Immature natural killer cell (primary cell): ENCODE measurements around the gene AMN. TPM values are rescaled to one million over a fixed set of nuclear protein-coding genes. Genes with fewer than 3 reads are reported as not detected.
A peak's percentile ranks its signal among the peaks of the same experiment; 100 is the strongest.

Experiments
- DNase-seq, 3 donors: peaks; one replicate each; pipeline ENCODE4 v3.0.0; 2022; ENCODE audit warnings: mixed read lengths in 1 of 3
- H3K27ac Mint-ChIP-seq, 6 donors: one replicate each; pipeline ENCODE4 v1.8.0; 2020; ENCODE audit warnings: mixed read lengths in 6 of 6, mild to moderate bottlenecking in 5 of 6, inconsistent platforms in 4 of 6, moderate library complexity in 3 of 6
- H3K27me3 Mint-ChIP-seq, 3 donors: one replicate each; pipeline ENCODE4 v1.8.0; 2020 to 2021; ENCODE audit warnings: low read depth in 3 of 3, mild to moderate bottlenecking in 3 of 3, mixed read lengths in 3 of 3, moderate library complexity in 3 of 3, inconsistent platforms in 1 of 3
- H3K36me3 Mint-ChIP-seq, 3 donors: one replicate each; pipeline ENCODE4 v1.8.0; 2020; ENCODE audit warnings: mixed read lengths in 3 of 3, inconsistent platforms in 2 of 3, mild to moderate bottlenecking in 2 of 3
- H3K4me1 Mint-ChIP-seq, 2 donors: one replicate each; pipeline ENCODE4 v1.8.0; 2020; ENCODE audit warnings: inconsistent platforms in 2 of 2, mild to moderate bottlenecking in 2 of 2, mixed read lengths in 2 of 2, moderate library complexity in 1 of 2
- H3K4me3 Mint-ChIP-seq, 5 donors: one replicate each; pipeline ENCODE4 v1.8.0; 2020; ENCODE audit warnings: mild to moderate bottlenecking in 5 of 5, mixed read lengths in 5 of 5, inconsistent platforms in 3 of 5, moderate library complexity in 3 of 5
- H3K9me3 Mint-ChIP-seq, 6 donors: one replicate each; pipeline ENCODE4 v1.8.0; 2020; ENCODE audit warnings: mild to moderate bottlenecking in 6 of 6, mixed read lengths in 6 of 6, inconsistent platforms in 4 of 6, moderate library complexity in 3 of 6
- polyA plus RNA-seq, 3 donors: library from polyadenylated mRNA; unstranded; fragments of 300-500 nt; fragmentation: Illumina TruSeq; gene quantifications; one replicate each; pipeline ENCODE4 v1.2.3, GENCODE V29; 2021

Gene AMN
- polyA plus RNA-seq, 3 donors from 2014 or later: 0.52 to 1.2 TPM; not detected in 1

- H3K27ac Mint-ChIP-seq: peak overlapping the region in 2 of 6 donors; percentile 5 to 19
These were observed 19.8 kb upstream of the AMN start for GRCh38 chr14:102902523-102903247.

GRCh38 chr14:102903248-102903888 is 19.1 kb upstream of the AMN start:
- Mint-ChIP-seq H3K4me3 (no peak overlapping the region), H3K27me3 (peaks cover 0 to 2% (median 2%) of the 10 kb centered on the region in 3 donors), H3K36me3 (peaks cover 8 to 24% (median 21%) of the 10 kb centered on the region in 3 donors), H3K4me1 (peaks cover 33 to 35% of the 10 kb centered on the region in 2 donors), H3K9me3 (no peaks in the 10 kb centered on the region), H3K27ac (peak overlapping the region in 3 of 6 donors; percentile 46 to 65 (median 53))
- DNase-seq: no peak

More at GRCh38 chr14:102902523-102903247, 19.8 kb upstream of the AMN start:
- Mint-ChIP-seq H3K4me3 (no peak overlapping the region), H3K27me3 (peaks cover 0 to 2% (median 2%) of the 10 kb centered on the region in 3 donors), H3K36me3 (peaks cover 12 to 27% (median 20%) of the 10 kb centered on the region in 3 donors), H3K9me3 (no peaks in the 10 kb centered on the region), H3K4me1 (peaks cover 33 to 35% of the 10 kb centered on the region in 2 donors)
- no peak for DNase-seq

DNA sequence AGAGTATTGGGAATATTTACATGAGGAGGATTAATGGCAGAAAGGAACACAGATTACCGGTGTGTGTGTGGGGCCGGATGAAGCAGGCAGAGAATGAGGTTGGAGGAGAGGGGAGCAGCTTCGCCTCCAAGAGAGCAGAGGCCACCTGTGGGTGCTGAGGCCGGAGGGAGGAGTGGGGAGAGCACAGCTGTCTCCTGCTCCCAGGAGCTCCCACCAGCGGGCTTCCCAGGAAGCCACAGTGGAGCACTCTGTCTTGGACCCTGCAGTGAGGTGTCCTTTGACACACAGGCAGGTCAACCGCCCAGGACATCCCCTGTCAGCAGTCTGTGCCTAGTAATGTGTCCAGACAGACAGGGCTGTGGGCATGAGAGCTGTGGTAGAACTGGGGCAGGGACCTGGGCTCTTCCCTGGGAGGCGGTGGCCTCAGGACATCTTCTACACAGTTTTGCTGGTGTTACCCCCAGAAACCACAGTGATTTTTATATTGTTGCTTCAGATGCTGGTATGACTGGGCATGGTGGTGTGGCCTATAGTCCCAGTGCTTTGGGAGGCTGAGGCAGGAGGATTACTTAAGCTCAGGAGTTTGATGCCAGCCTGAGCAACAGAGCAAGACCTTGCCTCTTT is 18.5 kb upstream of the AMN start:
- Mint-ChIP-seq H3K36me3 (peaks cover 4 to 19% (median 17%) of the 10 kb centered on the region in 3 donors), H3K9me3 (no peaks in the 10 kb centered on the region), H3K4me1 (peaks cover 33 to 35% of the 10 kb centered on the region in 2 donors), H3K27me3 (peaks cover 0 to 2% (median 0%) of the 10 kb centered on the region in 3 donors), H3K4me3 (no peak overlapping the region), H3K27ac (peak overlapping the region in 2 of 6 donors; percentile 46 to 65)
- DNase-seq: no peak

DNA sequence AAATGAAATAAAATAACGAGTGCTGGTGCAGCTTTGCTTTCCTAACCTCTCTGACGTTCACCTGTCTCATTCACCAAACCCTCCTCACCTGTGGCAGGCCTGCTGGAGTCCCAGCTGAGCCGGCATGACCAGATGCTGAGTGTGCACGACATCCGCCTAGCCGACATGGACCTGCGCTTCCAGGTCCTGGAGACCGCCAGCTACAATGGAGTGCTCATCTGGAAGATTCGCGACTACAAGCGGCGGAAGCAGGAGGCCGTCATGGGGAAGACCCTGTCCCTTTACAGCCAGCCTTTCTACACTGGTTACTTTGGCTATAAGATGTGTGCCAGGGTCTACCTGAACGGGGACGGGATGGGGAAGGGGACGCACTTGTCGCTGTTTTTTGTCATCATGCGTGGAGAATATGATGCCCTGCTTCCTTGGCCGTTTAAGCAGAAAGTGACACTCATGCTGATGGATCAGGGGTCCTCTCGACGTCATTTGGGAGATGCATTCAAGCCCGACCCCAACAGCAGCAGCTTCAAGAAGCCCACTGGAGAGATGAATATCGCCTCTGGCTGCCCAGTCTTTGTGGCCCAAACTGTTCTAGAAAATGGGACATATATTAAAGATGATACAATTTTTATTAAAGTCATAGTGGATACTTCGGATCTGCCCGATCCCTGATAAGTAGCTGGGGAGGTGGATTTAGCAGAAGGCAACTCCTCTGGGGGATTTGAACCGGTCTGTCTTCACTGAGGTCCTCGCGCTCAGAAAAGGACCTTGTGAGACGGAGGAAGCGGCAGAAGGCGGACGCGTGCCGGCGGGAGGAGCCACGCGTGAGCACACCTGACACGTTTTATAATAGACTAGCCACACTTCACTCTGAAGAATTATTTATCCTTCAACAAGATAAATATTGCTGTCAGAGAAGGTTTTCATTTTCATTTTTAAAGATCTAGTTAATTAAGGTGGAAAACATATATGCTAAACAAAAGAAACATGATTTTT is 17.1 kb upstream of the AMN start:
- Mint-ChIP-seq H3K4me1 (peaks cover 33 to 34% of the 10 kb centered on the region in 2 donors), H3K4me3 (no peak overlapping the region), H3K27ac (no peak overlapping the region), H3K27me3 (no peaks in the 10 kb centered on the region), H3K36me3 (peaks cover 4 to 14% (median 13%) of the 10 kb centered on the region in 3 donors), H3K9me3 (no peaks in the 10 kb centered on the region)
- DNase-seq: no peak

- peaks cover 4 to 14% (median 13%) of the 10 kb centered on the region in 3 donors for H3K36me3 Mint-ChIP-seq
- H3K27ac Mint-ChIP-seq: no peak overlapping the region
- DNase-seq: no peak
- H3K9me3 Mint-ChIP-seq: no peaks in the 10 kb centered on the region
- no peaks in the 10 kb centered on the region for H3K27me3 Mint-ChIP-seq
- H3K4me3 Mint-ChIP-seq: no peak overlapping the region
- H3K4me1 Mint-ChIP-seq: peaks cover 21% of the 10 kb centered on the region in 2 donors
These were observed 15.7 kb upstream of the AMN start for GRCh38 chr14:102906616-102907302.

DNA sequence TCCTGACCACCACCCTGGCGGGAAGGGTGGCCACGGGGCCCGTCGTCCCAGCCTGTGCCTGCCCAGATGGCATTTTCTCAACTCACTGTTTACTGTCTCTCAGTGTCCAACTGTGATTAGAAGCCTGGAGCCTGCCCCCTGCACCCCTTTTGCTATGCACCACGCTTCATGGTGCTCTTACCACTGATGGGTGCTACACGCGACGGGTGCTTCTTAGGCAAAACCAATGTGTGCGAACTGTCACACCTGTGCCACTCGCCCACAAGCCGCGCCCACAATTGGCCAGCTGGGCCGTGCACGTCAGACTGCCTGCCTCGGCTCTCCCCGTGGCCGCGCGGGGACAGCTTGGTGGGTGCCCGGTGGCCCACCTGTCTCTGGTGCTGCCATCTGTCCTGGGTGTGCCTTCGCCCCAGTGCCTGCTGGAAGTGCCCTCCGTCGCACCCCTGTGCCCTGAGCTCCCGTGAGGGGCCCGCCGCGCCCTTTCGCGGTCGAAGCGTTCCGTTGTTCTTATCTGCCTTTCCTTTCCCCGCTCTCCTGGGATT is 15.1 kb upstream of the AMN start:
- H3K36me3 Mint-ChIP-seq: peaks cover 4 to 14% (median 13%) of the 10 kb centered on the region in 3 donors
- DNase-seq: no peak
- H3K4me1 Mint-ChIP-seq: peaks cover 16 to 17% of the 10 kb centered on the region in 2 donors
- no peaks in the 10 kb centered on the region for H3K27me3 Mint-ChIP-seq
- H3K4me3 Mint-ChIP-seq: no peak overlapping the region
- H3K27ac Mint-ChIP-seq: no peak overlapping the region
- H3K9me3 Mint-ChIP-seq: no peaks in the 10 kb centered on the region

GRCh38 chr14:102907980-102908730 is 14.3 kb upstream of the AMN start:
- H3K27me3 Mint-ChIP-seq: no peaks in the 10 kb centered on the region
- no peak overlapping the region for H3K27ac Mint-ChIP-seq
- H3K4me1 Mint-ChIP-seq: peaks cover 8 to 9% of the 10 kb centered on the region in 2 donors
- DNase-seq: no peak
- H3K4me3 Mint-ChIP-seq: no peak overlapping the region
- peaks cover 4 to 13% (median 12%) of the 10 kb centered on the region in 3 donors for H3K36me3 Mint-ChIP-seq
- H3K9me3 Mint-ChIP-seq: no peaks in the 10 kb centered on the region

DNA sequence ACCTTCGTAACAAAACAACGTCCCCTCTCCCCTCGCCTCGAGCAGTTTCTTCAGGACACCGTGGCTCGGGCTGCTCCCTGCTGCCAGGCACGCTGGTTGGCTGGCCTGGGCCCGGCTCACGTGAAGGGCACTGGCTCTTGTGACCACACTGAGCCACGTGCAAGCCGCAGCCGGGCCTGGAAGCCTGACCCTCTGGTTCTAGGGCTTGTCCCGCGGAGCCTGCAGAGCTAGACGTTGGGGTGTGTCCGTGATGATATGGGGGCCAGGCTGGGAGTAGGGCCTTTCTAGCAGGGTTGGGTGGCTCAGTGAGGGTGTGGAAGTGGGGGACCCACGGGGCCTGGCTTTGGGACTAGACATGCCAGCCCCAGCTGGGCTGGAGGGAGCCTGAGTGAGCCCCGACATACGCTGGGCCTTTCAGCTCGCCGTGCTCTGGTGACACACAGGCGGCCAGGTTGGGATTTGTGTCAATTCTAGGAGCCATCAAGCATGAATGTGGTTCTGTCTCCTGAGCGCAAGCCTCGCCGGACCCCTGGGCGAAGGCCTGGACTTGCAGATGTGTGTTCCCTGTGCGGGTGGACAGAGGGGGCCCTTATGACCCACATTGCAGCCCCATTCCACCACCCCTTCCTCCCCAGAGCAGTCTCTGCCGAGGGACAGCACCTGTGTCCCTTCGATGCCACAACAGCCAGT is 13.6 kb upstream of the AMN start:
- Mint-ChIP-seq H3K4me3 (no peak overlapping the region), H3K9me3 (no peaks in the 10 kb centered on the region), H3K4me1 (peaks cover 2 to 4% of the 10 kb centered on the region in 2 donors), H3K27me3 (no peaks in the 10 kb centered on the region), H3K36me3 (peaks cover 0 to 13% (median 8%) of the 10 kb centered on the region in 3 donors), H3K27ac (no peak overlapping the region)
- DNase-seq: no peak

- no peak for DNase-seq
These were observed 13.0 kb upstream of the AMN start for GRCh38 chr14:102909462-102909861.

DNA sequence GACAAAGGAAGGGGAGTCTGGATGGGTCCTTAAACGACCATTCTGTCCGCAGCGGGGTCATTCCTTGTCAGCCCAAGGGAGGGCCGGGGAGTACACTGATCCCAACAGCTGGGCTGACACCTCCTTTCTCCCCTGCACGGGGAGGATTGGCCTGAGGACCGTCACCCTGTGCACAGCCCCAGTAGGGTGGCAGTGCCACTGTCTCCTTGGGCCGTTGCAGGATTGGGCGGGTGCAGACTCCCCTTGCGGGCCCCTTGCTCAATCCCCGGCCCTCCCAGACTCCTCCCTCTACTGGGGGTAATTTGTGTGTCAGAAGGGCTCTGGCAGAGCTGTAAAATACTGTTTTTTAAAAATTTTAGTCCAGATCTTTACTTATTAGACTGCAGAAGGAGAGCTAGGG is 12.6 kb upstream of the AMN start:
- no peaks in the 10 kb centered on the region for H3K27me3 Mint-ChIP-seq
- H3K9me3 Mint-ChIP-seq: no peaks in the 10 kb centered on the region
- peaks cover 0 to 13% (median 8%) of the 10 kb centered on the region in 3 donors for H3K36me3 Mint-ChIP-seq
- no peaks in the 10 kb centered on the region for H3K4me1 Mint-ChIP-seq
- DNase-seq: no peak
- no peak overlapping the region for H3K27ac Mint-ChIP-seq
- H3K4me3 Mint-ChIP-seq: no peak overlapping the region

More at GRCh38 chr14:102909462-102909861, 13.0 kb upstream of the AMN start:
- Mint-ChIP-seq H3K9me3 (no peaks in the 10 kb centered on the region), H3K4me3 (no peak overlapping the region), H3K4me1 (no peaks in the 10 kb centered on the region), H3K27me3 (no peaks in the 10 kb centered on the region), H3K27ac (no peak overlapping the region), H3K36me3 (peaks cover 0 to 13% (median 8%) of the 10 kb centered on the region in 3 donors)

- H3K4me1 Mint-ChIP-seq: no peaks in the 10 kb centered on the region
- H3K27ac Mint-ChIP-seq: no peak overlapping the region
- H3K36me3 Mint-ChIP-seq: peaks cover 0 to 12% (median 4%) of the 10 kb centered on the region in 3 donors
- no peak for DNase-seq
- H3K9me3 Mint-ChIP-seq: no peaks in the 10 kb centered on the region
- no peaks in the 10 kb centered on the region for H3K27me3 Mint-ChIP-seq
- H3K4me3 Mint-ChIP-seq: no peak overlapping the region
These were observed 12.0 kb upstream of the AMN start for GRCh38 chr14:102910442-102910841.
